GM23338 (cell line): ENCODE measurements around the gene CHD5. TPM values are rescaled to one million over a fixed set of nuclear protein-coding genes. Genes with fewer than 3 reads are reported as not detected.

ENCODE experiments used
- ATAC-seq: fragments of 200-7000 bp; cut with Tn5 transposase; 3 replicates; pipeline ENCODE4 v1.9.1; 2020
- DNase-seq: peaks from one replicate; pipeline ENCODE4 v3.0.0-alpha.2; 2015; ENCODE audit warnings: low spot score
- H2AFZ ChIP-seq: fragments of 200-600 bp; sonication (generic); 2 replicates; pipeline ENCODE4 v1.8.0; 2016; ENCODE audit warnings: antibody characterized with exemption, mild to moderate bottlenecking, moderate library complexity
- H3F3A ChIP-seq: fragments of 200-600 bp; sonication (generic); replicated peaks from 2 replicates; pipeline ENCODE4 v1.8.0; 2017; ENCODE audit warnings: antibody characterized with exemption, mixed run types, low read depth
- H3K27ac ChIP-seq: fragments of 200-600 bp; sonication (generic); 2 replicates; pipeline ENCODE4 v1.6.1; 2016; ENCODE audit warnings: low read depth
- H3K27me3 ChIP-seq: fragments of 200-600 bp; sonication (generic); 2 replicates; pipeline ENCODE4 v1.8.0; 2016; ENCODE audit warnings: mild to moderate bottlenecking, mixed run types, moderate library complexity; ENCODE audit not compliant: insufficient read depth
- H3K36me3 ChIP-seq: fragments of 200-600 bp; sonication (generic); 2 replicates; pipeline ENCODE4 v1.8.0; 2016; ENCODE audit warnings: mild to moderate bottlenecking; ENCODE audit not compliant: insufficient read depth
- H3K4me1 ChIP-seq: fragments of 200-600 bp; sonication (generic); 2 replicates; pipeline ENCODE4 v1.8.0; 2016; ENCODE audit warnings: mild to moderate bottlenecking, moderate library complexity; ENCODE audit not compliant: insufficient read depth
- H3K4me2 ChIP-seq: fragments of 200-600 bp; sonication (generic); 2 replicates; pipeline ENCODE4 v1.7.1; 2017; ENCODE audit warnings: mixed run types
- H3K4me3 ChIP-seq: fragments of 200-600 bp; sonication (generic); 2 replicates; pipeline ENCODE4 v1.6.1; 2016; ENCODE audit warnings: mixed run types
- H3K79me2 ChIP-seq: fragments of 200-600 bp; sonication (generic); replicated peaks from 2 replicates; pipeline ENCODE4 v1.8.0; 2017; ENCODE audit warnings: mild to moderate bottlenecking; ENCODE audit not compliant: insufficient read depth
- H3K9me2 ChIP-seq: fragments of 200-600 bp; sonication (generic); 2 replicates; pipeline ENCODE4 v1.8.0; 2017; ENCODE audit not compliant: insufficient read depth
- H4K20me1 ChIP-seq: fragments of 200-600 bp; sonication (generic); replicated peaks from 2 replicates; pipeline ENCODE4 v1.8.0; 2017; ENCODE audit warnings: mild to moderate bottlenecking; ENCODE audit not compliant: insufficient read depth
- H3K27ac Mint-ChIP-seq: 2 replicates; pipeline ENCODE4 v1.8.0; 2020; ENCODE audit warnings: inconsistent platforms, mild to moderate bottlenecking, moderate library complexity, mixed read lengths
- H3K27me3 Mint-ChIP-seq: 3 replicates; pipeline ENCODE4 v1.8.0; 2022; ENCODE audit warnings: low read depth, mild to moderate bottlenecking, moderate library complexity, mixed read lengths, inconsistent platforms; ENCODE audit not compliant: insufficient read depth, poor library complexity
- H3K36me3 Mint-ChIP-seq: 3 replicates; pipeline ENCODE4 v1.8.0; 2021; ENCODE audit warnings: low read depth, mild to moderate bottlenecking, inconsistent platforms, moderate library complexity, mixed read lengths
- H3K4me1 Mint-ChIP-seq: 3 replicates; pipeline ENCODE4 v1.8.0; 2020; ENCODE audit warnings: mild to moderate bottlenecking, inconsistent platforms, mixed read lengths
- H3K4me3 Mint-ChIP-seq: 3 replicates; pipeline ENCODE4 v1.8.0; 2021; ENCODE audit warnings: moderate library complexity, mild to moderate bottlenecking, inconsistent platforms, mixed read lengths
- H3K9me3 Mint-ChIP-seq: 3 replicates; pipeline ENCODE4 v1.8.0; 2020; ENCODE audit warnings: moderate library complexity, mild to moderate bottlenecking, inconsistent platforms, mixed read lengths
- CREB1 ChIP-seq: fragments of 250-450 bp; sonication (Bioruptor Pico); IDR thresholded peaks from 2 replicates; pipeline ENCODE4 v1.5.0; 2020; ENCODE audit warnings: low read depth, mild to moderate bottlenecking, moderate library complexity
- CTCF ChIP-seq, 2 experiments: fragments of 200-600 bp in 1 of 2; sonication (generic) in 1 of 2; conservative IDR thresholded peaks; 2 replicates each; pipeline versions ENCODE4 v1.5.1 to v1.6.1; 2016 to 2017; ENCODE audit warnings: antibody characterized with exemption in 2 of 2, low read depth in 2 of 2, mild to moderate bottlenecking in 2 of 2, moderate library complexity in 1 of 2
- ETS1 ChIP-seq: IDR thresholded peaks from 2 replicates; pipeline ENCODE4 v1.6.1; 2016; ENCODE audit warnings: antibody characterized with exemption
- EZH2 ChIP-seq: fragments of 200-600 bp; sonication (generic); IDR thresholded peaks from one replicate; pipeline ENCODE4 v1.8.0; 2017; ENCODE audit warnings: antibody characterized with exemption, mild to moderate bottlenecking, low read depth; ENCODE audit not compliant: unreplicated experiment
- EZH2phosphoT487 ChIP-seq: fragments of 200-600 bp; sonication (generic); IDR thresholded peaks from one replicate; pipeline ENCODE4 v1.8.1; 2018; ENCODE audit warnings: antibody characterized with exemption; ENCODE audit not compliant: unreplicated experiment
- JUNB ChIP-seq: IDR thresholded peaks from one replicate; pipeline ENCODE4 v1.6.1; 2016; ENCODE audit warnings: antibody characterized with exemption; ENCODE audit not compliant: unreplicated experiment
- NANOG ChIP-seq: IDR thresholded peaks from 2 replicates; pipeline ENCODE4 v1.6.1; 2016; ENCODE audit warnings: antibody characterized with exemption, borderline replicate concordance
- POLR2AphosphoS5 ChIP-seq: IDR thresholded peaks from 2 replicates; pipeline ENCODE4 v1.6.1; 2016; ENCODE audit warnings: antibody characterized with exemption, low read depth
- REST ChIP-seq: IDR thresholded peaks from one replicate; pipeline ENCODE4 v1.6.1; 2018; ENCODE audit warnings: antibody characterized with exemption; ENCODE audit not compliant: unreplicated experiment
- STAT1 ChIP-seq: IDR thresholded peaks from one replicate; pipeline ENCODE4 v1.6.1; 2016; ENCODE audit warnings: antibody characterized with exemption; ENCODE audit not compliant: unreplicated experiment
- ZNF114 ChIP-seq: fragments of 250-450 bp; sonication (Bioruptor Pico); IDR thresholded peaks from 2 replicates; pipeline ENCODE4 v1.5.0; 2020; ENCODE audit warnings: mild to moderate bottlenecking, moderate library complexity
- ZNF331 ChIP-seq: fragments of 250-450 bp; sonication (Bioruptor Pico); IDR thresholded peaks from 2 replicates; pipeline ENCODE4 v1.5.0; 2020; ENCODE audit warnings: low read depth, mild to moderate bottlenecking, moderate library complexity
- ZNF462 ChIP-seq: fragments of 250-450 bp; sonication (Bioruptor Pico); IDR thresholded peaks from 2 replicates; pipeline ENCODE4 v1.5.0; 2020; ENCODE audit warnings: mild to moderate bottlenecking, moderate library complexity
- polyA plus RNA-seq: library from polyadenylated mRNA; unstranded; fragments of >200 nt; fragmentation: Nextera tagmentation; extraction: Ambion mirVana; gene quantifications from 2 replicates; pipeline ENCODE4 v1.2.1, GENCODE V29; 2016
- total RNA-seq: library from RNA; depleted of rRNA; stranded (reverse); fragments of >200 nt; shearing (Covaris generic); gene quantifications from 2 replicates; pipeline ENCODE4 v1.2.3, GENCODE V29; 2014

Gene CHD5
- total and polyA plus RNA-seq, 2 experiments from 2014 or later = 0.32 to 1.0 TPM

GRCh38 chr1:6072774-6073479 is 107.2 kb downstream of the CHD5 start:
- no peaks in the 10 kb centered on the region for H3K9me3 Mint-ChIP-seq
- peaks cover 3% of the 10 kb centered on the region for H3K4me1 Mint-ChIP-seq
- ATAC-seq (no peak), DNase-seq (no peak)
- H3K36me3 Mint-ChIP-seq = no peaks in the 10 kb centered on the region
- H3K4me3 Mint-ChIP-seq = no peak overlapping the region
- Histone ChIP-seq H3K27me3 (no peaks in the 10 kb centered on the region), H3K79me2 (no peaks in the 10 kb centered on the region), H3K4me2 (no peak overlapping the region), H3K4me3 (no peak overlapping the region), H3K9me2 (no peaks in the 10 kb centered on the region), H3K4me1 (no peaks in the 10 kb centered on the region), H3K27ac (no peak overlapping the region), H3K36me3 (no peaks in the 10 kb centered on the region), H3F3A (no peaks in the 10 kb centered on the region), H2AFZ (no peak overlapping the region), H4K20me1 (no peaks in the 10 kb centered on the region)
- TF ChIP-seq ZNF114 (CRISPR knock-in tag) (no peak), ZNF331 (no peak), STAT1 (no peak), JUNB (no peak), EZH2 (no peak), EZH2phosphoT487 (no peak), CREB1 (CRISPR knock-in tag) (no peak), ZNF462 (CRISPR knock-in tag) (no peak), REST (no peak), NANOG (no peak), POLR2AphosphoS5 (no peak), CTCF (conservative IDR thresholded peaks at IDR 0.05; ENCODE audit: low read depth in 2 of 2) (no peak), ETS1 (no peak)
- H3K27ac Mint-ChIP-seq = no peak overlapping the region
- peaks cover 5% of the 10 kb centered on the region for H3K27me3 Mint-ChIP-seq
